GM13977 (cell line): ENCODE measurements around the gene ROR1.

Experiments used
- DNase-seq: peaks from one replicate; pipeline ENCODE4 v3.0.0; 2012; ENCODE audit warnings: low spot score
- CTCF ChIP-seq: IDR thresholded peaks from 2 replicates; pipeline ENCODE4 v1.5.1; 2012; ENCODE audit warnings: mild to moderate bottlenecking, control low read depth; ENCODE audit not compliant: insufficient read depth; ENCODE audit errors: extremely low read depth, missing control alignments
- in situ Hi-C: fragments of 300-500 bp; cut with MboI; formaldehyde crosslinking; loops from one replicate; pipeline ENCODE4 v1.12.0; 2022; ENCODE audit warnings: low sequenced_read_pairs, low pct_unique_long_range_greater_than_20kb, mixed read lengths, inconsistent platforms; ENCODE audit not compliant: unreplicated experiment

The ROR1 gene

GRCh38 chr1:63958556-63958955, 184.7 kb downstream of the ROR1 start:
- in situ Hi-C loops: no loop called here
- no peak for TF ChIP-seq CTCF
- DNase-seq: no peak

- in situ Hi-C loops: no loop called here
- no peak for DNase-seq
- TF ChIP-seq CTCF: no peak
Measured at GRCh38 chr1:63960326-63960725, 186.5 kb downstream of the ROR1 start.

- in situ Hi-C loops: no loop called here
- no peak for DNase-seq
- TF ChIP-seq CTCF: no peak
Measured at GRCh38 chr1:63966016-63966415, 192.2 kb downstream of the ROR1 start.

GRCh38 chr1:63967901-63968300, 194.1 kb downstream of the ROR1 start:
- in situ Hi-C loops: no loop called here
- no peak for TF ChIP-seq CTCF

GRCh38 chr1:63968663-63969440, 195.0 kb downstream of the ROR1 start:
- no peak for TF ChIP-seq CTCF
- in situ Hi-C loops: no loop called here
- no peak for DNase-seq

More at GRCh38 chr1:63967901-63968300, 194.1 kb downstream of the ROR1 start:
- no peak for DNase-seq

- no peak for DNase-seq
- TF ChIP-seq CTCF: no peak
- in situ Hi-C loops: no loop called here
Measured at GRCh38 chr1:63969441-63969901, 195.7 kb downstream of the ROR1 start.

GRCh38 chr1:63971557-63971956, 197.7 kb downstream of the ROR1 start:
- DNase-seq: no peak
- TF ChIP-seq CTCF: no peak
- in situ Hi-C loops: no loop called here
